SK-N-SH (cell line): ENCODE measurements around the gene TMCC3.

ENCODE experiments used
- EP300 ChIP-seq, 2 experiments: IDR thresholded peaks; 2 replicates each; pipeline versions ENCODE4 v1.4.0 to v1.6.1; 2012; ENCODE audit warnings: borderline replicate concordance in 1 of 2, low read depth in 1 of 2, low read length in 1 of 2
- EZH2phosphoT487 ChIP-seq: fragments of 200-600 bp; sonication (generic); IDR thresholded peaks from 2 replicates; pipeline ENCODE4 v1.6.1; 2017; ENCODE audit warnings: low read depth, mixed run types, mild to moderate bottlenecking, antibody characterized with exemption, moderate library complexity, borderline replicate concordance
- GABPA ChIP-seq: IDR thresholded peaks from 2 replicates; pipeline ENCODE4 v1.4.0; 2012; ENCODE audit warnings: low read depth, mild to moderate bottlenecking
- RCOR1 ChIP-seq: fragments of 150-350 bp; IDR thresholded peaks from 2 replicates; pipeline ENCODE4 v1.6.1; 2017; ENCODE audit warnings: antibody characterized with exemption, low read length
- SMC3 ChIP-seq: IDR thresholded peaks from 2 replicates; pipeline ENCODE4 v1.6.1; 2012; ENCODE audit warnings: low read depth, low read length, improper control_type of control experiment
- TAF1 ChIP-seq: IDR thresholded peaks from 2 replicates; pipeline ENCODE4 v1.6.1; 2012; ENCODE audit warnings: low read depth, mild to moderate bottlenecking, low read length, moderate library complexity, borderline replicate concordance
- YY1 ChIP-seq: IDR thresholded peaks from 2 replicates; pipeline ENCODE4 v1.4.0; 2012; ENCODE audit warnings: low read depth, mild to moderate bottlenecking
- TF ChIP-seq, protein P1 (sequence below): fragments of 200-600 bp; sonication (generic); IDR thresholded peaks from 2 replicates; pipeline ENCODE4 v1.6.1; 2017; ENCODE audit warnings: antibody characterized with exemption, mild to moderate bottlenecking, moderate library complexity
- TF ChIP-seq, protein P2 (sequence below): IDR thresholded peaks from 2 replicates; pipeline ENCODE4 v1.6.1; 2012; ENCODE audit warnings: mild to moderate bottlenecking, low read depth, low read length, moderate library complexity
- TF ChIP-seq, protein P3 (sequence below): IDR thresholded peaks from 2 replicates; pipeline ENCODE4 v1.4.0; 2012; ENCODE audit warnings: low read depth, borderline replicate concordance

GRCh38 chr12:94555687-94556086 is 94.7 kb downstream of the TMCC3 start:
- TF ChIP-seq, protein P1, sequence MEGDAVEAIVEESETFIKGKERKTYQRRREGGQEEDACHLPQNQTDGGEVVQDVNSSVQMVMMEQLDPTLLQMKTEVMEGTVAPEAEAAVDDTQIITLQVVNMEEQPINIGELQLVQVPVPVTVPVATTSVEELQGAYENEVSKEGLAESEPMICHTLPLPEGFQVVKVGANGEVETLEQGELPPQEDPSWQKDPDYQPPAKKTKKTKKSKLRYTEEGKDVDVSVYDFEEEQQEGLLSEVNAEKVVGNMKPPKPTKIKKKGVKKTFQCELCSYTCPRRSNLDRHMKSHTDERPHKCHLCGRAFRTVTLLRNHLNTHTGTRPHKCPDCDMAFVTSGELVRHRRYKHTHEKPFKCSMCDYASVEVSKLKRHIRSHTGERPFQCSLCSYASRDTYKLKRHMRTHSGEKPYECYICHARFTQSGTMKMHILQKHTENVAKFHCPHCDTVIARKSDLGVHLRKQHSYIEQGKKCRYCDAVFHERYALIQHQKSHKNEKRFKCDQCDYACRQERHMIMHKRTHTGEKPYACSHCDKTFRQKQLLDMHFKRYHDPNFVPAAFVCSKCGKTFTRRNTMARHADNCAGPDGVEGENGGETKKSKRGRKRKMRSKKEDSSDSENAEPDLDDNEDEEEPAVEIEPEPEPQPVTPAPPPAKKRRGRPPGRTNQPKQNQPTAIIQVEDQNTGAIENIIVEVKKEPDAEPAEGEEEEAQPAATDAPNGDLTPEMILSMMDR, result no peak
- no peak for TF ChIP-seq EP300 (IDR thresholded peaks at IDR 0.05; ENCODE audit: borderline replicate concordance in 1 of 2, low read depth in 1 of 2, low read length in 1 of 2)
- TF ChIP-seq GABPA, result no peak
- TF ChIP-seq TAF1, result no peak
- no peak for TF ChIP-seq SMC3
- TF ChIP-seq RCOR1, result no peak
- TF ChIP-seq, protein P2, sequence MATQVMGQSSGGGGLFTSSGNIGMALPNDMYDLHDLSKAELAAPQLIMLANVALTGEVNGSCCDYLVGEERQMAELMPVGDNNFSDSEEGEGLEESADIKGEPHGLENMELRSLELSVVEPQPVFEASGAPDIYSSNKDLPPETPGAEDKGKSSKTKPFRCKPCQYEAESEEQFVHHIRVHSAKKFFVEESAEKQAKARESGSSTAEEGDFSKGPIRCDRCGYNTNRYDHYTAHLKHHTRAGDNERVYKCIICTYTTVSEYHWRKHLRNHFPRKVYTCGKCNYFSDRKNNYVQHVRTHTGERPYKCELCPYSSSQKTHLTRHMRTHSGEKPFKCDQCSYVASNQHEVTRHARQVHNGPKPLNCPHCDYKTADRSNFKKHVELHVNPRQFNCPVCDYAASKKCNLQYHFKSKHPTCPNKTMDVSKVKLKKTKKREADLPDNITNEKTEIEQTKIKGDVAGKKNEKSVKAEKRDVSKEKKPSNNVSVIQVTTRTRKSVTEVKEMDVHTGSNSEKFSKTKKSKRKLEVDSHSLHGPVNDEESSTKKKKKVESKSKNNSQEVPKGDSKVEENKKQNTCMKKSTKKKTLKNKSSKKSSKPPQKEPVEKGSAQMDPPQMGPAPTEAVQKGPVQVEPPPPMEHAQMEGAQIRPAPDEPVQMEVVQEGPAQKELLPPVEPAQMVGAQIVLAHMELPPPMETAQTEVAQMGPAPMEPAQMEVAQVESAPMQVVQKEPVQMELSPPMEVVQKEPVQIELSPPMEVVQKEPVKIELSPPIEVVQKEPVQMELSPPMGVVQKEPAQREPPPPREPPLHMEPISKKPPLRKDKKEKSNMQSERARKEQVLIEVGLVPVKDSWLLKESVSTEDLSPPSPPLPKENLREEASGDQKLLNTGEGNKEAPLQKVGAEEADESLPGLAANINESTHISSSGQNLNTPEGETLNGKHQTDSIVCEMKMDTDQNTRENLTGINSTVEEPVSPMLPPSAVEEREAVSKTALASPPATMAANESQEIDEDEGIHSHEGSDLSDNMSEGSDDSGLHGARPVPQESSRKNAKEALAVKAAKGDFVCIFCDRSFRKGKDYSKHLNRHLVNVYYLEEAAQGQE, result no peak
- no peak for TF ChIP-seq YY1
- TF ChIP-seq EZH2phosphoT487, result no peak
- TF ChIP-seq, protein P3, sequence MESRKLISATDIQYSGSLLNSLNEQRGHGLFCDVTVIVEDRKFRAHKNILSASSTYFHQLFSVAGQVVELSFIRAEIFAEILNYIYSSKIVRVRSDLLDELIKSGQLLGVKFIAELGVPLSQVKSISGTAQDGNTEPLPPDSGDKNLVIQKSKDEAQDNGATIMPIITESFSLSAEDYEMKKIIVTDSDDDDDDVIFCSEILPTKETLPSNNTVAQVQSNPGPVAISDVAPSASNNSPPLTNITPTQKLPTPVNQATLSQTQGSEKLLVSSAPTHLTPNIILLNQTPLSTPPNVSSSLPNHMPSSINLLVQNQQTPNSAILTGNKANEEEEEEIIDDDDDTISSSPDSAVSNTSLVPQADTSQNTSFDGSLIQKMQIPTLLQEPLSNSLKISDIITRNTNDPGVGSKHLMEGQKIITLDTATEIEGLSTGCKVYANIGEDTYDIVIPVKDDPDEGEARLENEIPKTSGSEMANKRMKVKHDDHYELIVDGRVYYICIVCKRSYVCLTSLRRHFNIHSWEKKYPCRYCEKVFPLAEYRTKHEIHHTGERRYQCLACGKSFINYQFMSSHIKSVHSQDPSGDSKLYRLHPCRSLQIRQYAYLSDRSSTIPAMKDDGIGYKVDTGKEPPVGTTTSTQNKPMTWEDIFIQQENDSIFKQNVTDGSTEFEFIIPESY, result no peak
